HEK293T (cell line): ENCODE data around the gene TMEM50A.
"Not testable (repeated sequence)": the region's sequence is repeated elsewhere in the genome, so short reads cannot be mapped to it uniquely, and the experiment has no call there.

Experiments
- CTCF ChIA-PET: fragments of 350-600 bp; formaldehyde crosslinking; extraction: SDS; loops from one replicate; lab custom pipeline; 2021; ENCODE audit warnings: antibody characterized with exemption, inconsistent platforms; lab: Yijun Ruan, JAX
- POLR2A ChIA-PET: fragments of 350-600 bp; formaldehyde crosslinking; extraction: SDS; loops from one replicate; lab custom pipeline; 2020; ENCODE audit warnings: antibody characterized with exemption, inconsistent platforms; lab: Yijun Ruan, JAX
- DNase-seq: peaks from one replicate; pipeline ENCODE4 v3.0.0; 2012; ENCODE audit warnings: mixed read lengths; ENCODE audit errors: extremely low spot score
- ARNT ChIP-seq: fragments of 450-650 bp; IDR thresholded peaks from 2 replicates; pipeline ENCODE4 v1.6.1; 2017; ENCODE audit warnings: mild to moderate bottlenecking
- BHLHE40 ChIP-seq: fragments of 450-650 bp; IDR thresholded peaks from 2 replicates; pipeline ENCODE4 v1.6.1; 2016; ENCODE audit warnings: mild to moderate bottlenecking, moderate library complexity, borderline replicate concordance
- CTBP1 ChIP-seq: fragments of 450-650 bp; IDR thresholded peaks from 2 replicates; pipeline ENCODE4 v1.6.1; 2016; ENCODE audit warnings: borderline replicate concordance
- ELF4 ChIP-seq: fragments of 450-650 bp; IDR thresholded peaks from 2 replicates; pipeline ENCODE4 v1.6.1; 2017; ENCODE audit warnings: antibody characterized with exemption
- FOXA1 ChIP-seq: fragments of 450-650 bp; IDR thresholded peaks from 2 replicates; pipeline ENCODE4 v1.6.1; 2016; ENCODE audit warnings: mild to moderate bottlenecking
- FOXK2 ChIP-seq: fragments of 450-650 bp; IDR thresholded peaks from 2 replicates; pipeline ENCODE4 v1.6.1; 2016; ENCODE audit warnings: mild to moderate bottlenecking
- FOXM1 ChIP-seq: fragments of 450-650 bp; IDR thresholded peaks from 2 replicates; pipeline ENCODE4 v1.6.1; 2017; ENCODE audit warnings: mild to moderate bottlenecking, borderline replicate concordance
- HDGF ChIP-seq: fragments of 450-650 bp; IDR thresholded peaks from 2 replicates; pipeline ENCODE4 v1.6.1; 2017; ENCODE audit warnings: antibody characterized with exemption, borderline replicate concordance
- L3MBTL2 ChIP-seq: fragments of 450-650 bp; conservative IDR thresholded peaks from 2 replicates; pipeline ENCODE4 v1.6.1; 2016; ENCODE audit warnings: mild to moderate bottlenecking
- LEF1 ChIP-seq: fragments of 450-650 bp; IDR thresholded peaks from 2 replicates; pipeline ENCODE4 v1.6.1; 2017; ENCODE audit warnings: mild to moderate bottlenecking, borderline replicate concordance
- NFRKB ChIP-seq: fragments of 450-650 bp; IDR thresholded peaks from 2 replicates; pipeline ENCODE4 v1.6.1; 2016; ENCODE audit warnings: mild to moderate bottlenecking, moderate library complexity
- SP1 ChIP-seq: fragments of 450-650 bp; IDR thresholded peaks from 2 replicates; pipeline ENCODE4 v1.6.1; 2017
- SUZ12 ChIP-seq: fragments of 450-650 bp; IDR thresholded peaks from 2 replicates; pipeline ENCODE4 v1.6.1; 2016; ENCODE audit warnings: mild to moderate bottlenecking
- TARDBP ChIP-seq: fragments of 450-650 bp; IDR thresholded peaks from 2 replicates; pipeline ENCODE4 v1.6.1; 2016
- ZNF384 ChIP-seq: fragments of 450-650 bp; IDR thresholded peaks from 2 replicates; pipeline ENCODE4 v1.6.1; 2016
- TF ChIP-seq, protein P1 (sequence below): fragments of 450-650 bp; IDR thresholded peaks from 2 replicates; pipeline ENCODE4 v1.6.1; 2016

Gene TMEM50A

GRCh38 chr1:25356848-25357247 is 18.7 kb downstream of the TMEM50A start:
- DNase-seq: no peak
- CTCF ChIA-PET: no interaction called here
- TF ChIP-seq SUZ12 (no peak), ELF4 (no peak), L3MBTL2 (no peak), FOXM1 (no peak), NFRKB (no peak), ARNT (no peak), SP1 (no peak), LEF1 (no peak)
- TF ChIP-seq, protein P1, sequence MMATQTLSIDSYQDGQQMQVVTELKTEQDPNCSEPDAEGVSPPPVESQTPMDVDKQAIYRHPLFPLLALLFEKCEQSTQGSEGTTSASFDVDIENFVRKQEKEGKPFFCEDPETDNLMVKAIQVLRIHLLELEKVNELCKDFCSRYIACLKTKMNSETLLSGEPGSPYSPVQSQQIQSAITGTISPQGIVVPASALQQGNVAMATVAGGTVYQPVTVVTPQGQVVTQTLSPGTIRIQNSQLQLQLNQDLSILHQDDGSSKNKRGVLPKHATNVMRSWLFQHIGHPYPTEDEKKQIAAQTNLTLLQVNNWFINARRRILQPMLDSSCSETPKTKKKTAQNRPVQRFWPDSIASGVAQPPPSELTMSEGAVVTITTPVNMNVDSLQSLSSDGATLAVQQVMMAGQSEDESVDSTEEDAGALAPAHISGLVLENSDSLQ: no peak
- POLR2A ChIA-PET: no interaction called here

- ChIA-PET POLR2A (no interaction called here), CTCF (no interaction called here)
- TF ChIP-seq HDGF (no peak), NFRKB (no peak), SP1 (no peak), FOXK2 (no peak), BHLHE40 (no peak), CTBP1 (no peak), FOXA1 (no peak), ARNT (no peak), TARDBP (no peak), ZNF384 (no peak), L3MBTL2 (no peak), FOXM1 (no peak), LEF1 (no peak), ELF4 (no peak)
- TF ChIP-seq, protein P1: no peak
- no peak for DNase-seq
Measured at GRCh38 chr1:25360596-25361581, 22.8 kb downstream of the TMEM50A start.

GRCh38 chr1:25361901-25362300 is 23.8 kb downstream of the TMEM50A start:
- CTCF ChIA-PET: no interaction called here

DNA sequence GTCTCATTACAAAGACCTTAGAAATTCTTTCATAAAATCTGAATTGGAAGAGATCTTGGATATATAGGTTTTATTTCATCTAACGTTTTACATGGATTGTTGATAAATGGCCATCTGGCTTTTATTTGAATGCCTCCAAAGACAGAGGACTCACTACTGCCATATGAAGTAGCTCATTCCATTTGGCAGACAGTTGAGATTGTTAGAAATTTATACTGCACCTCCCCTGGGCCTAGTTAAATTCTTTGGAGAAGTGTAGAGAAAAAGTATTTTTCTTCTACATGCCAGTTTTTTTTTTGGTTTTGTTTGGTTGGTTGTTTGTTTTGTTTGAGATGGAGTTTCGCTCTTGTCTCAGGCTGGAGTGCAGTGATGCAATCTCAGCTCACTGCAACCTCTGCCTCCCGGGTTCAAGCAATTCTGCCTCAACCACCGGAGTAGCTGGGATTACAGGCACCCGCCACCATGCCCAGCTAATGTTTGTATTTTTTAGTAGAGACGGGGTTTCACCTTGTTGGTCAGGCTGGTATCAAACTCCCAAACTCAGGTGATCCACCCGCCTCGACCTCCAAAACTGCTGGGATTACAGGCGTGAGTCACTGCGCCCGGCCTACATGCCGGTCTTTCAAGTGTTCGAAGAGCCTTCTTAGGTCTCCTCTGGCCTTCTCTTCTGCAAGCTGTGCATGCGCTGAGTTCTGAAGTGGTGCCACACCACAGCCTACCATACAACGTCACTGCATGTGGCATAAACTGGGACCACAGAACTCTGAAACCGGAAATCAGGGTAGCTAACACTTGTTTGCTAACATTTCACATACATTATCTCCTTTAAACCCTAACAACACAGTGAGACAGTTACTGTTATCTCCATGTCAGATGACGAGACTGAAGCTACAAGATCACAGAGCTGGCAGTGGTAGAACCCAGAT is 24.8 kb downstream of the TMEM50A start:
- POLR2A ChIA-PET, DNase-seq, CTCF ChIA-PET: not testable (repeated sequence)

More at GRCh38 chr1:25361901-25362300, 23.8 kb downstream of the TMEM50A start:
- DNase-seq: no peak
- POLR2A ChIA-PET: no interaction called here
- no peak for TF ChIP-seq SP1
- TF ChIP-seq SUZ12: no peak
- no peak for TF ChIP-seq TARDBP
- TF ChIP-seq FOXA1: no peak
- TF ChIP-seq LEF1: no peak
- no peak for TF ChIP-seq BHLHE40
- TF ChIP-seq HDGF: no peak
- no peak for TF ChIP-seq ZNF384
- TF ChIP-seq ARNT: no peak
- TF ChIP-seq NFRKB: no peak
- TF ChIP-seq, protein P1: no peak
- TF ChIP-seq L3MBTL2: no peak
- TF ChIP-seq FOXM1: no peak
- no peak for TF ChIP-seq FOXK2
- no peak for TF ChIP-seq CTBP1
- no peak for TF ChIP-seq ELF4

DNA sequence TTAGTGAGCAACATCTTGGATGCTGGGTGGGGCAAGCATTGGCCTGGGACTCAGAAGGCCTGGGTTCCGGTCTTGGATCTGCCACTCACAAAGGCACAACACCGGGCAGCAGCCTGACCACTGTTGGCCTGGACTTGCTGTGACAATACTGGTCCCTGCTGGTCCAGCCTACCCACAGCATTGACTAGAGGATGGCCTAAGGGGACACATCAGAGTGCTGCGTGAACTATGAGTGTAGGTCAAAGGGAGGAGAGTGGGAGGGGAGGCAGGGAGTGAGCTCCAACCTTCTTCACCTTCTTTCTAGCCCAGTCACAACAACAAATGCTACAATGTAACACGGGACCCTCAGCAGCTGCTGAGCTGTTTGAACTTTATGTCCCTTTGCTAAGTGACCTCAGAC is 31.1 kb downstream of the TMEM50A start:
- no peak for TF ChIP-seq BHLHE40
- TF ChIP-seq L3MBTL2: no peak
- TF ChIP-seq HDGF: no peak
- TF ChIP-seq TARDBP: no peak
- TF ChIP-seq CTBP1: no peak
- no peak for TF ChIP-seq LEF1
- TF ChIP-seq FOXK2: no peak
- POLR2A ChIA-PET: interaction anchor here (1.1 kb wide), 1 partner anchor 122 kb away, joined by 5 read pairs; the partner anchor contains the start of gene RSRP1
- DNase-seq: no peak
- CTCF ChIA-PET: interaction anchor here (0.5 kb wide), 1 partner anchor 55 kb away, joined by 3 read pairs; no protein-coding TSS in a partner anchor

DNA sequence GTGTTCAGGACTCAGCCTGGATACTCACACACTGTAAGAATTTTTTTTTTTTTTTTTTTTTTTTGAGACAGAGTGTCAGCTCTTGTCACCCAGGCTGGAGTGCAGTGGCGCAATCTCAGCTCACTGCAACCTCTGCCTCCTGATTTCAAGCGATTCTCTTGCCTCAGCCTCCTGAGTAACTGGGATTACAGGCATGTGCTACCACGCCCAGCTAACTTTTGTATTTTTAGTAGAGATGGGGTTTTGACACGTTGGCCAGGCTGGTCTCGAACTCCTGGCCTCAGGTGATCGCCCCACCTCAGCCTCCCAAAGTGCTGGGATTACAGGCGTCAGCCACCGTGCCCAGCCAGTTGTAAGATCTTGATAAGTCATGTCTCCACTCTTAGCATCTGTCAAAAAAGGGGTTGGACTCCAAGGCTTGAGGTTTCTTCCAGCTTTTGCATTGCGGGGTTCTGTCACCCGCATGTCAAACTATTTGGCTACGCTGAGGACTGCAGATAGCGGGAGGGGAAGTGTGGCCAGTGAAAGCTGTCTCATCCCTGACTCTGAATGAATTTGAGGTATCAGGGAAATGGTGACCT is 31.6 kb downstream of the TMEM50A start:
- DNase-seq, CTCF ChIA-PET: not testable (repeated sequence)
- POLR2A ChIA-PET: interaction anchor here (1.1 kb wide), 1 partner anchor 122 kb away, joined by 5 read pairs; the partner anchor contains the start of gene RSRP1

DNA sequence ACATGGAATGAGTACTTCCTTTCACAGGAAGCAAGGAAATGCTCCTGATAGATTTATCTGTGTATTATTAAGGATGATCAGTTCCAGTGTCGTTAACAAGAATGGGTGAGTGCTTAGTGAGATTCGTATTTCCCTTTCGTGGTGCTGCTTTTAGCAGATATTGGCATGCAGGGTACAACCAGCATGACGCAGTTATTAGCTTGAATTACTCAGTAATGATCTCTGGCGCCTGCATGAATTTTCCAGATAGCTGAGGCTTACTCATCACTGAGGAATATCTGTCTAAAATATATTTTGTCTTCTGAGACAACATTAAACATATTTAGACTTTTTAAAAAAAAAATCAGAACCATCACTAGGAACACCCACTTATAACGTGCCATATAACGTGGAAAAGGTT is 33.6 kb downstream of the TMEM50A start:
- POLR2A ChIA-PET, CTCF ChIA-PET, DNase-seq: not testable (repeated sequence)

DNA sequence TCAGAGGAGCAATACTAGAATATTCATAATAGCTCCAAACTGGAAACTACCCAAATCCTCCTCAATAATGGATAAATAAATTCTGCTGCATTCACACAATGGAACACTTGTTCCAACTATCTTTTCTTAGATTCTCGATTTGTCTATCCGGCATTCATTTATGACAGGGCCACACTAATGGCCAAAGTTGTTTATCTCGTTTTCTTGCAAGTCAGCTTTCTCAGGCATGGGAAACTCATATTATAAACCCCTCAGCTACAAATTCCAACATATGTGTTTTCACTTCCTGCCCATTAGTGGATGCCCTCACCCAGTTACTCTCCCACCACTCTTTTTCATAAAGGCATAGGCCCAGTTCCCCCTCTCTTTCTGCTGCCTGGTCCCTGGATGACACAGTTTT is 40.2 kb downstream of the TMEM50A start:
- DNase-seq, CTCF ChIA-PET, POLR2A ChIA-PET: not testable (repeated sequence)

DNA sequence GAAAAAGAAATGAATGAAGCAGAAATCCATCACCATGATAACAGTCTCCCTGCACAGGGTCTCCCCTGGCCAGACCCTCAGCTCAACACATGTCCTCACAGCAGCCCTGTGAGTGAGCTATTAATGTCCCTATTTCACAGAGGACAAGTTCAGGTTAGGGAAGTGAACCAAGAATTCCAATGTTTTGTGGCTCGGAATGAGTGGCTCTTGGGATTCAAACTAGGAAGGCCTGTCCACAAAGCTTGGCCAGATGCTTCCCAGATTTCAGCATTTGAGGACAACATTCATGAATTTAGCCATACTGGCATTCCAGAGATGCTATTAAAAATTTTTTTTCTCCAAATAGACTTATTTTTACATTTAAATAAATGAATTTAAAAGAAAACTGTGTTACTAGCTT is 44.4 kb downstream of the TMEM50A start:
- DNase-seq, POLR2A ChIA-PET, CTCF ChIA-PET: not testable (repeated sequence)

DNA sequence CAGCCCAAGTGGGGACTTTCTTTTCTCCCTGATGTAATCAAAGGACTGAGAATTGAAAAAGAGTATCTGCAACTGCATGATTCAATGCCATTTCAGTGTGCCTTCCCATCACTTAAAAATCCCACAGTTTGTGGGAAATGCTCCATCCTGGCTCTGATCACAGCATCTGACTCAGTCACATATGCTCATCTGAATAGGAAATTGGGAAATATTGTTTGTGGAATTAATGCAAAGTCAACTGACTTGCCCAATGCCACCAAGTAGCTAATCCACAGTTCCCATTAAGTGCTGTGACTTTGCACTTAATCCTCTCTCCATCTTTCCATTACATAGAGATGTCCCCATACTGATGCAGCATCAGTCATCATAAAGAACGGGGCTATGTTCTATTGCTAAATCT is 45.0 kb downstream of the TMEM50A start:
- POLR2A ChIA-PET: not testable (repeated sequence)

More for the DNA sequence above, 45.0 kb downstream of the TMEM50A start:
- CTCF ChIA-PET, DNase-seq: not testable (repeated sequence)
